Measurements from ENCODE around the gene TRUB2. TPM values are rescaled to one million over a fixed set of nuclear protein-coding genes. Genes with fewer than 3 reads are reported as not detected.

Gene TRUB2
- total RNA-seq, 6 experiments from 2014 or later, result 16.7 to 35.5 (median 24.5) TPM

DNA sequence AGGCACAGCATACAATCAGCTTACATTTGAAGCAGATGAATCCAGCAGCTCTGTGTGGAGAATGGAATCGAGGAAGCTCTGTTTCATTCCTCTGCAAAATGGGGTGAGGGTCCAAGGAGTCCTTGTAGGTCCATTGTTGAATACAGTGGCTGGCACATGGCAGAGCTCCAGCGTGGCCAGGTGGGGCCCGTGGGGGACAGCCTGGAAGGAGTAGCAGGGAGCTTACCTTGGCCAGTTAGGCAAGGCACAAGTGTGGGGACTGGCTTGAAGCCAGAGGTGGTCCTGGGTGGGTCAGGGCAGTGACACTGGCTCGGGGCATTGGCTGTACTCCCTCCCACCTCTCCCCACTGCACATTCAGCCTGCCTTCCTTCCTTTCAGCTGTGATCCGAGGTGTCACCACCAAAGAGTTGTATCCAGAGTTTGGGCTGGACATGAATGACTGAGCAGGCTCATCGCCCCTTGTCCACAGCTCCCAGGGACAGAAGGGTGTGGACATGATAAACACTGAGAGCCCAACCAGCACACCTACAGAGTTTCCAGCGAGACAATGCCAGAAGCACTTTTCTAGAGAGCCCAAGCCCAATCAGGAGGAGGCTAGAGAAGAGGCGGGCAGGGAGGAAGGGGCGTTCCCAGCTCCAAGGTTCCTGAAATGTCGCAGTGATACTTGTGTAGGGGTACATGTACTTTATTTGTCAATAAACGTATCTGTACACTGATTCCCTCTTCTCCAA lies 33.8 kb downstream of the TRUB2 start:
- ATAC-seq (no peak), DNase-seq (no peak)
- TF ChIP-seq, protein P1, sequence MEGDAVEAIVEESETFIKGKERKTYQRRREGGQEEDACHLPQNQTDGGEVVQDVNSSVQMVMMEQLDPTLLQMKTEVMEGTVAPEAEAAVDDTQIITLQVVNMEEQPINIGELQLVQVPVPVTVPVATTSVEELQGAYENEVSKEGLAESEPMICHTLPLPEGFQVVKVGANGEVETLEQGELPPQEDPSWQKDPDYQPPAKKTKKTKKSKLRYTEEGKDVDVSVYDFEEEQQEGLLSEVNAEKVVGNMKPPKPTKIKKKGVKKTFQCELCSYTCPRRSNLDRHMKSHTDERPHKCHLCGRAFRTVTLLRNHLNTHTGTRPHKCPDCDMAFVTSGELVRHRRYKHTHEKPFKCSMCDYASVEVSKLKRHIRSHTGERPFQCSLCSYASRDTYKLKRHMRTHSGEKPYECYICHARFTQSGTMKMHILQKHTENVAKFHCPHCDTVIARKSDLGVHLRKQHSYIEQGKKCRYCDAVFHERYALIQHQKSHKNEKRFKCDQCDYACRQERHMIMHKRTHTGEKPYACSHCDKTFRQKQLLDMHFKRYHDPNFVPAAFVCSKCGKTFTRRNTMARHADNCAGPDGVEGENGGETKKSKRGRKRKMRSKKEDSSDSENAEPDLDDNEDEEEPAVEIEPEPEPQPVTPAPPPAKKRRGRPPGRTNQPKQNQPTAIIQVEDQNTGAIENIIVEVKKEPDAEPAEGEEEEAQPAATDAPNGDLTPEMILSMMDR (IDR thresholded peaks at IDR 0.05), result no peak
- no peak for TF ChIP-seq POLR2A (IDR thresholded peaks at IDR 0.05)
- no peak overlapping the region for H3K27ac ChIP-seq
- H3K36me3 ChIP-seq, result peaks cover 0 to 10% (median 0%) of the 10 kb centered on the region in 4 donors
- 74% methylated on average over 5 of the region's 11 CpGs for WGBS (ENCODE audit: insufficient coverage, low coverage, low lambda C conversion rate, missing lambda C conversion rate)
- no peaks in the 10 kb centered on the region for H3K4me1 ChIP-seq
- intact Hi-C loops (cut with DNase I), result no loop called here
- H3K27me3 ChIP-seq, result no peaks in the 10 kb centered on the region
- no peak overlapping the region for H3K4me3 ChIP-seq
- H3K9me3 ChIP-seq, result no peaks in the 10 kb centered on the region

DNA sequence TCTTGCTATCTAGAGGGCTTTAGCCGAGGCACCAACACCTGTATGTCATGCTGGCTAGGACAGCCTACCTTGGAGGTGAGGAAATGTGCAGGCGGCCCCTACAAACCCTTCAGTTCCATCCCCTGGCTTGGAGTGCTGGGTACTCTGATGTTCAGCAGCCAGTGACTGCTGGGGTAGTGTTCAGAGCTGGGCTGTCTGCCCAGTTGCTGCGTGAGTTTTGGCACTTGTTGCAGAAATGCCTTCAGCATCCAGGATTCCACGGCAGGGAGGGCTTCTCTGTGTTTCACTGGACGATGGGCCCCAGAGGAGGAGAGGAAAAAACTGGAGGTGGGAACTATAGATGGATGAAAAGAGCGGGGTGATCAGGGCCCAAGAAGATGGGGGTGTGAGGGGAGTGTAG lies 35.8 kb downstream of the TRUB2 start:
- H3K9me3 ChIP-seq, result no peaks in the 10 kb centered on the region
- H3K4me3 ChIP-seq, result no peak overlapping the region
- DNase-seq (no peak), ATAC-seq (peak in 2 of 4 donors; percentile 28 to 34)
- H3K36me3 ChIP-seq, result peaks cover 0 to 10% (median 0%) of the 10 kb centered on the region in 4 donors
- 68% methylated on average over 4 of the region's 6 CpGs for WGBS (ENCODE audit: insufficient coverage, low coverage, low lambda C conversion rate, missing lambda C conversion rate)
- H3K27ac ChIP-seq, result no peak overlapping the region
- H3K27me3 ChIP-seq, result no peaks in the 10 kb centered on the region
- H3K4me1 ChIP-seq, result no peaks in the 10 kb centered on the region
- intact Hi-C loops (cut with DNase I), result no loop called here
- TF ChIP-seq, protein P1 (IDR thresholded peaks at IDR 0.05), result no peak
- TF ChIP-seq POLR2A (IDR thresholded peaks at IDR 0.05), result no peak

DNA sequence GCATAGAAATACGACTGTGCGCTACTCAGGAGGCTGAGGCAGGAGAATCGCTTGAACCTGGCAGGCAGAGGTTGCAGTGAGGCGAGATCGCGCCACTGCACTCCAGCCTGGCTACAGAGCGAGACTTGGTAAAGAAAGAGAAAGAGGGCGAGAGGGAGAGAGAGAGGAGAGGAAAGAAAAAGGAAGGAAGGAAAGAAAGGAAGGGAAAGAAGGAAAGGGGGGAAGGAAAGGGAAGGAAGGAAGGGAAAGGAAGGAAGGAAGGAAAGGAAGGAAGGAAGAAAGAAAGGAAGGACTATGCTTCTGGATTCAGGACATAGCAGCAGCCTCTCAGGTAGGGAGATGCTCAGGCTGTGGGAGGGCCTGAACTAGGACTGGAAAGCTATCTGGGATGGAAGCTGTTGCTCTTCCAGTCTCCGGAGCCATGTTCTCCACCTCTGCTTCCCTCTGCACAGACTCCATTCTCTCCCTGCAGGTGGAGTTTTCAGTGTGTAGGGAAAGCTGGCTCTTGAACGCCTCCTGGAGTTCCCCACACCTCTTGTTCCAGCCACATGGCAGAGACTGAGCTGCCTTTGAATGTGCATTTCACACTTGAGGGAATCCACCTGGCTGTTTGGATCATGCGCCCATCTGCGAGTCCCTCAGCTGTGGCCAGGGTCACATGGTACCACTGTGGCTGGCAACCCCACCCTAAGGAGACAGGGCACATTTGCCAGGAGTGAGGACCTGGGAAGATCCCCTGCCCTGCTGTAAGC lies 37.0 kb downstream of the TRUB2 start:
- intact Hi-C loops (cut with DNase I), result no loop called here
- DNase-seq, result no peak
- no peak overlapping the region for H3K4me3 ChIP-seq
- TF ChIP-seq POLR2A (IDR thresholded peaks at IDR 0.05), result no peak
- TF ChIP-seq, protein P1 (IDR thresholded peaks at IDR 0.05), result no peak
- 89% methylated on average over 7 of the region's 12 CpGs for WGBS (ENCODE audit: insufficient coverage, low coverage, low lambda C conversion rate, missing lambda C conversion rate)
- H3K9me3 ChIP-seq, result no peaks in the 10 kb centered on the region
- no peak overlapping the region for H3K27ac ChIP-seq
- no peaks in the 10 kb centered on the region for H3K27me3 ChIP-seq
- no peaks in the 10 kb centered on the region for H3K4me1 ChIP-seq
- H3K36me3 ChIP-seq, result peaks cover 0 to 10% (median 0%) of the 10 kb centered on the region in 4 donors
- ATAC-seq, result no peak

DNA sequence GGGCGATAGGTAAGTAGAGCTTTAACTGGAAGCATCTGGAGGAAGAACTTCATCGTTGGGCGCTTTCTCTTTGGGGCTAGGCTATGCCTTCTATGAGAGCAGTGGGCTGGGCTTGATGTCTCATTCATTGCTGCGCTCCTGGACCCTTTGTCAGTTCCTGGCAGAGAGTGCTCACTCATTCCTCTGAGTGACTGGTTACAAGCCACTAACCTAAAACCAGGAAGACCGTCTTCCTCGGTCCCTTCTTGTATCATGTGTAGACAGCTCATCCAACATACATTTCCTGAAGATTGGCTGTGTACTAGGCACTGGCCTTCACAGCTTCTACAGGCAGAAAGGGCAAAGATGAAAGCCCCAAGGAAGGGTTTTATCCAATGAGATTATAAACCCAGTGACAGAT lies 39.7 kb downstream of the TRUB2 start:
- Histone ChIP-seq H3K36me3 (peaks cover 0 to 10% (median 0%) of the 10 kb centered on the region in 4 donors), H3K4me1 (peaks cover 0 to 1% (median under 1%) of the 10 kb centered on the region in 4 donors), H3K4me3 (no peak overlapping the region), H3K27me3 (no peaks in the 10 kb centered on the region), H3K9me3 (no peaks in the 10 kb centered on the region), H3K27ac (no peak overlapping the region)
- DNase-seq (no peak), ATAC-seq (no peak)
- TF ChIP-seq, protein P1 (IDR thresholded peaks at IDR 0.05), result no peak
- TF ChIP-seq POLR2A (IDR thresholded peaks at IDR 0.05), result no peak
- intact Hi-C loops (cut with DNase I), result no loop called here
- WGBS (ENCODE audit: insufficient coverage, low coverage, low lambda C conversion rate, missing lambda C conversion rate), result no CpG with 5 or more reads among the region's 6 CpGs
